OCI-M2 (cell line): ENCODE results near the gene TRPM7.
"Not testable (repeated sequence)": the region's sequence is repeated elsewhere in the genome, so short reads cannot be mapped to it uniquely, and the experiment has no call there.

Experiments
- DNase-seq: peaks from one replicate; lab custom pipeline; 2025; ENCODE audit not compliant: unreplicated experiment; lab: John Stamatoyannopoulos, UW

TRPM7 gene

GRCh38 chr15:50670115-50670514 lies 16.5 kb downstream of the TRPM7 start:
- no peak for DNase-seq

DNA sequence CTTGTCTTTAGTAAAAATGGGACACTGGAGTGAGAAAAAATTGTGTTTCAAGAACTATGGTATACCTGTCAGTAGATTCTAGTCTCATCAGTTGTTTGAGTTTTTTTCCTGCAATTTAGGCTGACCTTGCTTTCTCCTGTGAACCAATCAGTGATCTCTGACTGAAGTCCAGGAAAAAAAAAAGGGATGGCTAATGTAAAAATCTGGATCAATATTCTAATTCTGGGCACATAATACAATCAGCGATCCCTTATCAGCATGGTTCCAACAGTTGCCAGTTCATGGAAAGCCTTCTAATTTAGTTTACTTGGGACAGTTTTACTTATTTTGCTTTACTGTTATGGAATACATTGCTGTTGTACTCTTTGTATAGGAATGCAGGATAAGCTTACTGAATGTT lies 17.0 kb downstream of the TRPM7 start:
- no peak for DNase-seq

DNA sequence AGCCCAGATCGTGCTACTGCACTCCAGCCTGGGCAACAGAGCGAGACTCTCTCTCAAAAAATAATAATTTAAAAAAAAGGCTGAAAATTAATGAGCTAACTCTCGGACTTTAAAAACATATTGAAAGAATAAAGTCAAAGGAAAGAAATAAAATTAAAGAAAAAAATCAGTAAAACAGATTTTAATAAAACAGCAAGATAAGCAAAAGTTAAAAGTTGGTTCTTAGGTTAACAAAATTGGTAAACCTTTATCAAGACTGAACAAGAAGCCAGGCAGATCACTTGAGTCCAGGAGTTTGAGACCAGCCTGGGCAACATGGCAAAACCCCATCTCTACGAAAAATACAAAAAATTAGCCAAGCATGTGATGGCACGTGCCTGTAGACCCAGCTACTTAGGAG lies 20.7 kb downstream of the TRPM7 start:
- DNase-seq: no peak

- DNase-seq: no peak
Observed at GRCh38 chr15:50655555-50655954, 31.0 kb downstream of the TRPM7 start.

GRCh38 chr15:50653156-50653743 lies 33.3 kb downstream of the TRPM7 start:
- DNase-seq: no peak

DNA sequence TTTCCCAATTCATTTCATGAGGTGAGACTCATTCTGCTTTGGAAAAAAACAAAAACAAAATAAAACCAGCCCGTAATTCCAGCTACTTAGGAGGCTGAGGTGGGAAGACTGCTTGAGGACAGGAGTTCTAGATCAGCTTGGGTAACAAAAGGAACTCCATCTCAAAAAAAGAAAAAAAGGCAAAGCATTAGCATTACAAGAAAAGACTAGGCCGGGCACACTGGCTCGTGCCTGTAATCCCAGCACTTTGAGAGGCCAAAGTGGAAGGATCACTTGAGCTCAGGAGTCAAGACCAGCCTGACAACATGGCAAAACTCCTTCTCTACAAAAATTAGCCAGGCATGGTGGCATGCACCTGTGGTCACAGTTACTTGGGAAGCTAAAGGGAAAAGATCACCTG lies 33.9 kb downstream of the TRPM7 start:
- no peak for DNase-seq

DNA sequence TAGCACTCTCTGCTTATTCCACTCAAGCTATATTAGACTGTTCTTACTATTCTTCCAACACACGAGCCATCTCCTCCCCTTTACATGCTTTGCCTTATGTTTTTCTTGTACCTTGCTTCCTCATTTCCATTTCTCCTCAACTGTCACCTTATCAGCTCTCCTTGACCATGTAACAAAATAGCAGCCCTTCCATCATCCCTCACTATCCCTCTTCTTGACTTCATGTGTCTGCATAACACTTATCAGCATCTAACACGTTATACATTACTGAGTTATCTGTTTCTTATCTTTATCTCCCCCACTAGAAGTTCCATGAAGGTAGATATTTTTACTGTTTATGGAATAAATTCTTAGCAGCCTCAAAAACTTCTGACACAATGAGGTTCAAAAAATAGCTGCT lies 45.3 kb downstream of the TRPM7 start:
- no peak for DNase-seq

DNA sequence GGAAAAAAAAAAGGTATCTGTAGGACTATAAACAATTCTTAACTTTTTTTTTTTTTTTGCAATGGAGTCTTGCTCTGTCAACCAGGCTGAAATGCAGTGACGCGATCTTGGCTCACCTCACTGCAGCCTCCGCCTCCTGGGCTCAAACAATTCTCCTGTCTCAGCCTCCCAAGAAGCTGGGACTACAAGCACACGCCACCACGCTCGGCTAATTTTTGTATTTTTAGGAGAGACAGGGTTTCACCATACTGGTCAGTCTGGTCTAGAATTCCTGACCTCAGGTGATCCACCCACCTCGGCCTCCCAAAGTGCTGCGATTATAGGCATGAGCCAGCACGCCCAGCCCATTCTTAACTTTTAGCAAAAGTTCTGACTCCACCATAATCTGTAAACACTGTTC lies 50.5 kb downstream of the TRPM7 start:
- DNase-seq: no peak

GRCh38 chr15:50633653-50634052 lies 52.9 kb downstream of the TRPM7 start:
- DNase-seq: no peak

DNA sequence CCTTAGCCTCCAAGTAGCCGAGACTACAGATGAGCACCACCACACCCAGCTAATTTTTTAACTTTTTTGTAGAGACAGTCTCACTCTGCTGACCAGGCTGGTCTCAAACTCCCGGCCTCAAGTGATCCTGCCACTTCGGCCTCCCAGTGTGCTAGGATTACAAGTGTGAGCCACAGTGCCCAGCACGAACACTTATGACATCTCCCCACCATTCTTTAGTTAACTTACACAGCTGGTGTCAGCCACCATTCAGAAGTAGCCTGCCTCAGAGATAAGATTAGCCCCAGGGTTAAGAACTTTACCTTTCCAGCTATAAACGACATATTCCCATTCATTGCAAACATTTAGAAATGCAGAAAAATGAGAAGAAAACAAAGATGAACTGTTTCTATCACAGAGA lies 58.2 kb downstream of the TRPM7 start:
- no peak for DNase-seq

DNA sequence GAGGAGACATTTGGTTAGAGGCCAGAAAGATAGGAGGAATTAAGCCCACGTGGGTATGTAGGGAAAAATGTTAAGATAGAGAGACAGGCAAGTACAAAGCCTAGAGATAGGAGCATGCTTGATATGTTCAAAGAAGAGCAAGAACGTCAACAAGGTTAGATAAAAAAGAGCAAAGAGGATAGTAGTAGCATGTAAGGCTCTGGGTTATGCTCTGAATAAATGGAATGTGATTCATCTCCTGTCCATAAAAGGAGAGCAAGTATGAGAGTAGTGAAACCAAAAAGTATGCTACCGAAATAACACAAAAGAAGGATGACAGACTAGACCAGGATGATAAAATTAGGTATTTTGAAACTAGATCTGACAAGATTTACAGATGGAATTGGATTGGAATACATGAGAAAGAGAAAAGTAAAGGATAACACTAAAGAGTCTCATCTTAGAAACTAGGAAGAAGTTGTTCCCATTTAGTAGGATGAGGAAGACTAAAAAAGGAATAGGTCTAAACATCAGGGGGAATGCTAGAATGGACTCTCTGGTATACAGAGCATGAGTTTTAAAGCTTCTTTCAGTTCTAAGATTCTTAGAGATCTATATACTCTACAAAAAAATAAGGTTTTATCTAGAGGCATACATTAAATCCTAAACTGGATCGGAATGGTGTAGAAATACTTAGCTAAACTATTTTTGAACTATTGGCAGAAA lies 59.1 kb downstream of the TRPM7 start:
- DNase-seq: no peak

DNA sequence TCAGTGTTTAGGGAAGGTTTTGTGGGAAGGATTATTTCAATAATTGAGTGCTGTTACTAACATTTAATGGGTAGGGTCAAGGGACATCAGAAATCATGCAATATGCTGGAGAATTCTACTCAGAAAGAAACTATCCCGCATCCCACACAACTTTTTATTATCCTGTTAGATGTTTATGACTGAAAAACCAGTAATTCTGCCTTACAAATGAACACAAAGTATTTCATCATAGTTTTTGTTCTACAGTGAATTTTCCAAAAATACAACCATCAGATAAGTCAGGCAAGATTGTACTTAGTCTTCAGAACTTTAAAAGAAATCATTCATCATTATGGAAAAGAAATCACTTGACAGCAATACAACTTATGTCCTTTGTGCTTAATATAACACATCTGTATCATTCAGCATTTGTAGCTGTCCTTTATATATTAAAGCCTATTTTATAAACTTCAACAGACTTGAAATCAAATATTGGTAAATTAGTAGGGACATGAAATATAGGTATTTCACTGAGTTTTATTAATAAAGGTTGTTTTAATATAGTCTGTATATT lies 61.9 kb downstream of the TRPM7 start:
- DNase-seq: no peak

GRCh38 chr15:50622361-50622943 lies 64.1 kb downstream of the TRPM7 start:
- DNase-seq: not testable (repeated sequence)

DNA sequence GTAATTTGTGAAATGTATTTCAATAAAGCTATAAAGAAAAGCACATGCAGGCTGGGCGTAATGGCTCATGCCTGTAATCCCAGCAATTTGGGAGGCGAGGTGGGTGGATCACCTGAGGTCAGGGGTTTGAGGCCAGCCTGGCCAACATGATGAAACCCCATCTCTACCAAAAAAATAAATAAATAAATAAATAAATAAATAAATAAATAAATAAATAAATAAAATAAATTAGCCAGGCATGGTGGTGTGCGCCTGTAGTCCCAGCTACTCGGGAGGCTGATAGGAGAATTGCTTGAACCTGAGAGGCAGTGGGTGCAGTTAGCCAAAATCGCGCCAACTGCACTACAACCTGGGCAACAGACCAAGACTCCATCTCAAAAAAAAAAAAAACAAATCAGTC lies 69.6 kb downstream of the TRPM7 start:
- not testable (repeated sequence) for DNase-seq

DNA sequence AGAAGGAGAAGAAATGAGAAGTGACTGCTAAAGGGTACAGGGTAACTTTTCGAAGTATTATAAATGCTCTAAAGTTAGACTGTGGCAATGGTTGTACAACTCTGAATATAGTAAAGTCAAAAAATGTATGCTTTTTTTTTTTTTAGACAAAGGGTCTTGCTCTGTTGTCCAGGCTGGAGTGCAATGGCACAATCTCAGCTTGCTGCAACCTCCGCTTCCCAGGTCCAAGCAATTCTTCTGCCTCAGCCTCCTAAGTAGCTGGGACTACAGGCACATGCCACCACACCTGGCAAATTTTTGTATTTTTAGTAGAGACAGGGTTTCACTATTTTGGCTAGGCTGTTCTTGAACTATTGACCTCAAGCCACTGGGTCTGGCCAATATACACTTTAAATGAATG lies 70.0 kb downstream of the TRPM7 start:
- DNase-seq: not testable (repeated sequence)

GRCh38 chr15:50613600-50613999 lies 73.0 kb downstream of the TRPM7 start:
- DNase-seq: no peak

DNA sequence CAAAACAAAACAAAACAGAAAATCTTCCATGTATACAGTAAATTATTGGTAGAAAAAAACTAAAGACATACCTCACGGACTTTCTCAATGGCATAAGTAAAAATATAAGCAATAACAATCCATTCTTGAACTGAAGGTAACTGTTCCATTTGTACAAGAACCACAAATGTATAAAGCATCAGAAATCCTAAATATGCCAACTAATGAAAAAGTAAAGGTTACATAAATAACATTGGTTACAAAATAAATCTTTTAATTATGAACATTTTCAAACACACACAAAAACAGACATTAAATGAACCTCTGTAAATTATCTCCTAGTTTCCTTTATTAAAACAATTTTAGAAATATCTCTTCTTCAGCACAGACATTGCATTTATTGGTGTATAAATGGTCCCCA lies 79.5 kb downstream of the TRPM7 start:
- DNase-seq: no peak

- DNase-seq: no peak
Observed at GRCh38 chr15:50605462-50605861, 81.1 kb downstream of the TRPM7 start.

DNA sequence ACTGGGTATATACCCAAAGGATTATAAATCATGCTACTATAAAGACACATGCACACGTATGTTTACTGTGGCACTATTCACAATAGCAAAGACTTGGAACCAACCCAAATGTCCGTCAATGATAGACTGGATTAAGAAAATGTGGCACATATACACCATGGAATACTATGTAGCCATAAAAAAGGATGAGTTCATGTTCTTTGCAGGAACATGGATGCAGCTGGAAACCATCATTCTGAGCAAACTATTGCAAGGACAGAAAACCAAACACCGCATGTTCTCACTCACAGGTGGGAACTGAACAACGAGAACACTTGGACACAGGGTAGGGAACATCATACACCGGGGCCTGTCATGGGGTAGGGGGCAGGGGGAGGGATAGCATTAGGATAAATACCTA lies 84.6 kb downstream of the TRPM7 start:
- DNase-seq: not testable (repeated sequence)

GRCh38 chr15:50594311-50594710 lies 92.3 kb downstream of the TRPM7 start:
- peak; percentile 11 for DNase-seq

GRCh38 chr15:50593761-50594160 lies 92.8 kb downstream of the TRPM7 start:
- no peak for DNase-seq

DNA sequence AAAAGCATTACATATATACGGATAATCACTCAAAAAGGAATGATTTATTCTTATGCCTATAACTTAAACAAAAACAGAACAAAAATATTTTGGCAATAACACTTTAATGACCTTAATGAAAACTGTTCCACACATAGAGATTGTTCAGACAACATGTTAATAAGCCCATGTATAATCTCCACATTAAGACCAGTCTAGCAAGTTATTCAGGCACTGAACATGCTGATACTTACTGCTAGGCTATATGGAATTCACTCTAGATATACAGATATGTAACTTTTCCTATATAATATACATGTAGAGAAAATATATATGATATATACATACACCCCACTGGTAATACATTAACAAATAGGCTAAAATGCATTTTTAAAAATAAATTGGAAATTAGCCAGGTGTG lies 96.3 kb downstream of the TRPM7 start:
- DNase-seq: no peak
